Measurements from ENCODE around the gene TPRG1.

The TPRG1 gene

DNA sequence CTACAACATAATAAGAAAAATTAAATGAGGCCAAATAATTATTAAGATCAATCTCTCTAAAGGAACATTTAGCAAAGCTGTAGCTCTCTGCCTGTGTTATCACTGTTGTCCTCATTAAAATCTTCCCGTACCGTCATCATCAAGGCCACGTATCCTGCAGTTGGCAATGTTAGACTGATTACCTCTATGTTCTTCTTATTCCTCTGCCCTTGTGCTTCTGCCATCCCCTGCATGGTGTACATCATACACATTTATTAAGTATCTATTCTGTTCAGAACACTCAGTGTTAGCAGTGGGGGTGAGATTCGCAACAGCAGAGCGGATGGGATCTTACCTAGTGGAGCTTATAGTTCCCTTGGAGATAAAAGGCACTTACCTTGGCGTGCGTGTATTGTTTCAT lies 12.8 kb downstream of the TPRG1 start:
- H3K27me3 ChIP-seq (ENCODE audit: insufficient read depth, low read depth, severe bottlenecking): no peaks in the 10 kb centered on the region
- TF ChIP-seq, protein P1, sequence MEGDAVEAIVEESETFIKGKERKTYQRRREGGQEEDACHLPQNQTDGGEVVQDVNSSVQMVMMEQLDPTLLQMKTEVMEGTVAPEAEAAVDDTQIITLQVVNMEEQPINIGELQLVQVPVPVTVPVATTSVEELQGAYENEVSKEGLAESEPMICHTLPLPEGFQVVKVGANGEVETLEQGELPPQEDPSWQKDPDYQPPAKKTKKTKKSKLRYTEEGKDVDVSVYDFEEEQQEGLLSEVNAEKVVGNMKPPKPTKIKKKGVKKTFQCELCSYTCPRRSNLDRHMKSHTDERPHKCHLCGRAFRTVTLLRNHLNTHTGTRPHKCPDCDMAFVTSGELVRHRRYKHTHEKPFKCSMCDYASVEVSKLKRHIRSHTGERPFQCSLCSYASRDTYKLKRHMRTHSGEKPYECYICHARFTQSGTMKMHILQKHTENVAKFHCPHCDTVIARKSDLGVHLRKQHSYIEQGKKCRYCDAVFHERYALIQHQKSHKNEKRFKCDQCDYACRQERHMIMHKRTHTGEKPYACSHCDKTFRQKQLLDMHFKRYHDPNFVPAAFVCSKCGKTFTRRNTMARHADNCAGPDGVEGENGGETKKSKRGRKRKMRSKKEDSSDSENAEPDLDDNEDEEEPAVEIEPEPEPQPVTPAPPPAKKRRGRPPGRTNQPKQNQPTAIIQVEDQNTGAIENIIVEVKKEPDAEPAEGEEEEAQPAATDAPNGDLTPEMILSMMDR (IDR thresholded peaks at IDR 0.05; ENCODE audit: low read depth, low read length): no peak
- H3K36me3 ChIP-seq: no peaks in the 10 kb centered on the region
- H3K4me3 ChIP-seq (ENCODE audit: low read depth, low read length): no peak overlapping the region
- DNase-seq: no peak
- H3K9me3 ChIP-seq (ENCODE audit: severe bottlenecking): no peaks in the 10 kb centered on the region
- no peak overlapping the region for H3K27ac ChIP-seq

DNA sequence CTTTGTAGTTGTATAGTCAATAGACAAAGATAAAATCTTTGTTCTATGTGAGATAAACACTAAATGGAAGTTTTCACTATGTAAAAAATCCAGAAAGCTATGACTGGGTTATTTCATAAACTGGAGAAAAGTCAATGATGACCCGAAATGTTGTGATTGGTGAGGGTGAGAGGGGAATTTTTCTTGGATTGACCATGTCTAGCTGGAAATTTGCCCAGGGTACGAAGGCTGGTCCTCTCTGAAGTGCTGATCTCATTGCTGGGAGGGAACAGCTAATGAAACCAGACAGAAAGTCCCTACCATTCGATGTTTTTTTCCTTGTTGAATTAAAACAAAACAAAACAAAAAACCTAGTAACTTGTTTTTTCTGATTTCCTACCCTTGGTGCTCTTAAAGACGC lies 14.3 kb downstream of the TPRG1 start:
- H3K4me3 ChIP-seq (ENCODE audit: low read depth, low read length): no peak overlapping the region
- H3K27ac ChIP-seq: no peak overlapping the region
- TF ChIP-seq, protein P1 (IDR thresholded peaks at IDR 0.05; ENCODE audit: low read depth, low read length): no peak
- no peaks in the 10 kb centered on the region for H3K36me3 ChIP-seq
- H3K9me3 ChIP-seq (ENCODE audit: severe bottlenecking): no peaks in the 10 kb centered on the region
- no peaks in the 10 kb centered on the region for H3K27me3 ChIP-seq (ENCODE audit: insufficient read depth, low read depth, severe bottlenecking)
- no peak for DNase-seq

DNA sequence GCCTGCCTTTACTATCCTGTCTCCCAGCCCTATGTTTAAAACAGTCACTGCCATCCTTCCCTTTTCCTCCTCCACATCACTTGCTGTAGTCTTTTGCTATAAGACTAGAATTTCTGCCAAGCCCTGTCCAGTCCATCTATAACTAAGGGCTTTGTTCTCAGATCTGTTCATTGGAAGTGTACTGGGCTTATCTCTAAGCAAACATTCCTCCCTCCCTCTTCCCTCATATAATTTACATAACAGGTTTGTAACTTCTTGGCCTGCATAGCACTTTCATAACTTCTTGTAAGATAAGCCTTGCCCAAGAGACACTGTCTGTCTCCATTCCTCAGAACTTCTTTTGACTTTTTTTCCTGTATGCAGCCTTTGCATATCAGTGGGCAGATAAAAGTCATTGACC lies 16.7 kb downstream of the TPRG1 start:
- Histone ChIP-seq H3K9me3 (ENCODE audit: severe bottlenecking) (no peaks in the 10 kb centered on the region), H3K4me3 (ENCODE audit: low read depth, low read length) (no peak overlapping the region), H3K36me3 (no peaks in the 10 kb centered on the region), H3K27ac (no peak overlapping the region), H3K27me3 (ENCODE audit: insufficient read depth, low read depth, severe bottlenecking) (no peaks in the 10 kb centered on the region)
- no peak for DNase-seq
- TF ChIP-seq, protein P1 (IDR thresholded peaks at IDR 0.05; ENCODE audit: low read depth, low read length): no peak

DNA sequence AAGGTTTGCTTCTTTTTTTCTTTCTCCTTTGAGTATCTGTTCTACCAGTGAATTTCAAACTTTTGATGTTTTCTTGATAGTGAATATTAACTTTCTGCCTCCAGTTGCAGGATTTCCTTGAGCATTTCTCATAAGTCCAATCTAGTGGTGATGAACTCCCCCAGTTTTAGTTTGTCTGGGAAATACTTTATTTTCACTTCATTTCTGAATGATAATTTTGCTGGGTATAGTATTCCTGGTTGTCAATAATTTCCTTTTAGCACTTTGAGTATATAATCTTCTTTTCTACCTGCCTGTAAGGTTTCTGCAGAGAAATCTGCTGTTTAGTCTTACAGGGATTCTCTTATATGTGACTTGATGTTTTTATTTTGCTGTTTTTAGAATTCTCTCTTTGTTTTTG lies 21.0 kb downstream of the TPRG1 start:
- Histone ChIP-seq H3K4me3 (ENCODE audit: low read depth, low read length) (no peak overlapping the region), H3K27ac (no peak overlapping the region), H3K36me3 (no peaks in the 10 kb centered on the region), H3K27me3 (ENCODE audit: insufficient read depth, low read depth, severe bottlenecking) (no peaks in the 10 kb centered on the region), H3K9me3 (ENCODE audit: severe bottlenecking) (no peaks in the 10 kb centered on the region)
- TF ChIP-seq, protein P1 (IDR thresholded peaks at IDR 0.05; ENCODE audit: low read depth, low read length): no peak
- DNase-seq: no peak

DNA sequence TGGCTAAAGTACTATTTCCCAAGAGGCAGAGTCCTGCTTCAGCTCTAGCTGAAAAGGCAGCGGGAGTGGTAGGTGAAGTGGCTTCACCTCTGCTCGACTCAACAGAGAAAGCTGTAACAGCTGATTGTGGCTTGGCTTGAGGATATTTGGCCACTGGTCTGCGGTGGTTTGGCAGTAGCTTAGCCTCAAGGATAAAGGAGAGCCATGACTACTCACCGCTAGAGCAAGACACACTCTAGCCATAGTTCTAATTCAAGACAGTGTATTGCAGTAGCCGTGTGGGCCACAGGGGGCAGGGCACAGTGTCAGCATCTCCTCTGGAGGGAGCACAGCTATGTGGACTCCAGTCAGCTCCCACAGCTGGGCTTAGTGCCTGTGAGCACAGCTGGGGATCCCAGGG lies 23.5 kb downstream of the TPRG1 start:
- TF ChIP-seq, protein P1 (IDR thresholded peaks at IDR 0.05; ENCODE audit: low read depth, low read length): peak; percentile 61
- peak; percentile 22 for DNase-seq
- no peaks in the 10 kb centered on the region for H3K36me3 ChIP-seq
- no peaks in the 10 kb centered on the region for H3K9me3 ChIP-seq (ENCODE audit: severe bottlenecking)
- no peak overlapping the region for H3K4me3 ChIP-seq (ENCODE audit: low read depth, low read length)
- H3K27ac ChIP-seq: no peak overlapping the region
- no peaks in the 10 kb centered on the region for H3K27me3 ChIP-seq (ENCODE audit: insufficient read depth, low read depth, severe bottlenecking)

DNA sequence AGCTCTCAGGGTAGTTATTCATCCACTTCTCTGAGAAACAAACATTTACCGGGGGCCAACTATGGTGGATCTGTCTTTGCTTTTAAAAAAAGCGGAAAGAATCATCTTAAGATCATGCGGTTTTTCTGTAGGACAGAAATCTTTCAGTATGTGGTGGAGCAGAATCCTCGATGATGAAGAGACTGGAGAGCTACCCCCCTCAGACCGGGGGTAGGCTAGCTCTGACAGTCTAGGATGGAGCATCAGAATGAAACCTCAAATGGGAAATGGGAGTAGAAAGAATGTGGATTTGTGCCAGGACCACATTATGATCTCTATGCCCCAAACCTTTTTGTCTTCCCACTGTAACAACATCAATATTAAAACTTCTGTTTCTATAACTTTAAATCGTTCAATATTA lies 30.3 kb downstream of the TPRG1 start:
- Histone ChIP-seq H3K27ac (no peak overlapping the region), H3K9me3 (ENCODE audit: severe bottlenecking) (no peaks in the 10 kb centered on the region), H3K27me3 (ENCODE audit: insufficient read depth, low read depth, severe bottlenecking) (no peaks in the 10 kb centered on the region), H3K4me3 (ENCODE audit: low read depth, low read length) (no peak overlapping the region), H3K36me3 (no peaks in the 10 kb centered on the region)
- DNase-seq: no peak
- TF ChIP-seq, protein P1 (IDR thresholded peaks at IDR 0.05; ENCODE audit: low read depth, low read length): no peak

Measured in WERI-Rb-1 (cell line).